HepG2 (cell line): ENCODE measurements around the gene BMP2. TPM values are rescaled to one million over a fixed set of nuclear protein-coding genes. Genes with fewer than 3 reads are reported as not detected.

Source experiments
- GABPA ChIP-seq, 2 experiments: IDR thresholded peaks; 2 replicates each; pipeline ENCODE4 v1.6.1; 2011 to 2016; ENCODE audit warnings: low read depth in 2 of 2, low read length in 1 of 2, missing biosample characterization in 1 of 2, missing genetic modification characterization in 1 of 2
- GFI1 ChIP-seq: sonication (generic); formaldehyde crosslinking; IDR thresholded peaks from 2 replicates; pipeline ENCODE4 v1.5.0; 2020; ENCODE audit warnings: missing genetic modification reagents, mild to moderate bottlenecking, borderline replicate concordance
- MAFK ChIP-seq, 2 experiments: IDR thresholded peaks in 1 of 2; conservative IDR thresholded peaks in 1 of 2; 2 replicates each; pipeline ENCODE4 v1.6.1; 2011; ENCODE audit warnings: improper control_type of control experiment in 2 of 2, low read length in 2 of 2
- SMC3 ChIP-seq: IDR thresholded peaks from 2 replicates; pipeline ENCODE4 v1.6.1; 2011; ENCODE audit warnings: low read length, improper control_type of control experiment
- SMYD3 ChIP-seq: sonication (generic); formaldehyde crosslinking; IDR thresholded peaks from 2 replicates; pipeline ENCODE4 v1.8.1; 2023; ENCODE audit warnings: mild to moderate bottlenecking, missing genetic modification reagents
- STAG1 ChIP-seq: sonication (generic); formaldehyde crosslinking; IDR thresholded peaks from 2 replicates; pipeline ENCODE4 v1.4.0; 2020; ENCODE audit warnings: missing genetic modification reagents
- TEAD3 ChIP-seq: optimal IDR thresholded peaks from 2 replicates; pipeline ENCODE3; 2016; ENCODE audit warnings: borderline replicate concordance
- ZNF282 ChIP-seq: fragments of 450-650 bp; IDR thresholded peaks from 2 replicates; pipeline ENCODE4 v1.6.1; 2018; ENCODE audit not compliant: partially characterized antibody
- polyA plus RNA-seq, 8 experiments: library from polyadenylated mRNA; depleted of rRNA in 3 of 8; stranded (reverse) in 7 of 8; unstranded in 1 of 8; fragments of >200 nt; fragmentation: Illumina TruSeq in 4 of 8; extraction: Trizol in 4 of 8; gene quantifications; 2 replicates each; pipeline versions ENCODE4 v1.2.1 to v1.2.3, GENCODE V29; 2011 to 2016; ENCODE audit warnings: low read depth in 4 of 8, missing spikeins in 1 of 8, mixed read lengths in 1 of 8; ENCODE audit not compliant: insufficient read depth in 1 of 8
- total RNA-seq, 5 experiments: library from RNA; depleted of rRNA; stranded (reverse); fragments of >200 nt; fragmentation: Illumina TruSeq; extraction: Trizol; gene quantifications; 2 replicates each; pipeline ENCODE4 v1.2.3, GENCODE V29; 2016; ENCODE audit warnings: low read depth in 1 of 5
- TF ChIP-seq, protein P1 (sequence below): sonication (generic); formaldehyde crosslinking; IDR thresholded peaks from 2 replicates; pipeline ENCODE4 v1.5.0; 2020; ENCODE audit warnings: missing genetic modification reagents
- TF ChIP-seq, protein P2 (sequence below): IDR thresholded peaks from 2 replicates; pipeline ENCODE4 v1.6.1; 2012; ENCODE audit warnings: low read depth, low read length, improper control_type of control experiment

The BMP2 gene
- total and polyA plus RNA-seq, 2 of the 13 experiments (the other 11 are each of a cell fraction or from before 2014, with no cell fraction given) = 0.02 to 0.03 TPM

DNA sequence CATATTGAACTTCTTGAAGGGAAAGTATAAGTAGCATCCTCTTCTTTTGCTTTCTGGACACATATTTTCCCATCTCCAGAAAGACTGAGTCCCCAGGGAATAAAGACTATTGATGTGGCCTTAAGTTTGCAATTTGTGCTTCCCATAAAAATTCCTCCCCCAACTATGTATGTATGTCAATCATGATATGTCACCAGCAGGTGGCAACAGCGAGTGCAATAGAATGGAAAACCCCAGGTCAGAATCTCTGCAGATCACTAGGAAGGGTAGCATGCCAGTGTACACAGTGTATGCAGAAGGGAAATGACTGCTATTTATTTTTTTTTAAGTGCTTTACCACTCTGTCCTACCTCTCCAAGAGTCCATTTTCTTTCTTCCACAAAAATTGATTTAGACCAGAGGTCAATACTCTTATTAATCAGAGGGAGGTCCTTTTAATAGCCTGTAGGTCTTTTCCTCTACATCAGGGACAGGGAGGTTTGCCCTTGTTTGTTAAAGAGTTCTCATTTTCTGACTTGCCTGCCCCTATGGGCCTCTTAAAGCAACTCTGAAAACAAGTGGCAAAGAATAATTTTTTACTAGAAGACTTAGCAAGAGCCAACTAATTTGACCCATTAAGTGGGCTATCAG lies 61.4 kb downstream of the BMP2 start (continued):
- TF ChIP-seq MAFK (conservative IDR thresholded peaks at IDR 0.05 in 1 of 2, IDR thresholded peaks at IDR 0.05 in 1 of 2; ENCODE audit: low read length in 2 of 2) = no peak
- TF ChIP-seq ZNF282 = no peak
- no peak for TF ChIP-seq GABPA (IDR thresholded peaks at IDR 0.05; ENCODE audit: low read depth, low read length)
- TF ChIP-seq GABPA (CRISPR knock-in tag; IDR thresholded peaks at IDR 0.05; ENCODE audit: low read depth) = no peak
- peak; percentile 31 for TF ChIP-seq TEAD3 (CRISPR knock-in tag)
- TF ChIP-seq SMYD3 (CRISPR knock-in tag) = no peak
- TF ChIP-seq, protein P1, sequence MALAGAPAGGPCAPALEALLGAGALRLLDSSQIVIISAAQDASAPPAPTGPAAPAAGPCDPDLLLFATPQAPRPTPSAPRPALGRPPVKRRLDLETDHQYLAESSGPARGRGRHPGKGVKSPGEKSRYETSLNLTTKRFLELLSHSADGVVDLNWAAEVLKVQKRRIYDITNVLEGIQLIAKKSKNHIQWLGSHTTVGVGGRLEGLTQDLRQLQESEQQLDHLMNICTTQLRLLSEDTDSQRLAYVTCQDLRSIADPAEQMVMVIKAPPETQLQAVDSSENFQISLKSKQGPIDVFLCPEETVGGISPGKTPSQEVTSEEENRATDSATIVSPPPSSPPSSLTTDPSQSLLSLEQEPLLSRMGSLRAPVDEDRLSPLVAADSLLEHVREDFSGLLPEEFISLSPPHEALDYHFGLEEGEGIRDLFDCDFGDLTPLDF (CRISPR knock-in tag) = no peak
- peak; percentile 88 for TF ChIP-seq SMC3
- TF ChIP-seq GFI1 = peak; percentile 88
- TF ChIP-seq, protein P2, sequence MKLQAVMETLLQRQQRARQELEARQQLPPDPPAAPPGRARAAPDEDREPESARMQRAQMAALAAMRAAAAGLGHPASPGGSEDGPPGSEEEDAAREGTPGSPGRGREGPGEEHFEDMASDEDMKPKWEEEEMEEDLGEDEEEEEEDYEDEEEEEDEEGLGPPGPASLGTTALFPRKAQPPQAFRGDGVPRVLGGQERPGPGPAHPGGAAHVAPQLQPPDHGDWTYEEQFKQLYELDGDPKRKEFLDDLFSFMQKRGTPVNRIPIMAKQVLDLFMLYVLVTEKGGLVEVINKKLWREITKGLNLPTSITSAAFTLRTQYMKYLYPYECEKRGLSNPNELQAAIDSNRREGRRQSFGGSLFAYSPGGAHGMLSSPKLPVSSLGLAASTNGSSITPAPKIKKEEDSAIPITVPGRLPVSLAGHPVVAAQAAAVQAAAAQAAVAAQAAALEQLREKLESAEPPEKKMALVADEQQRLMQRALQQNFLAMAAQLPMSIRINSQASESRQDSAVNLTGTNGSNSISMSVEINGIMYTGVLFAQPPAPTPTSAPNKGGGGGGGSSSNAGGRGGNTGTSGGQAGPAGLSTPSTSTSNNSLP = peak; percentile 85
- TF ChIP-seq STAG1 = peak; percentile 62
